Endothelial cell (in vitro differentiated cells): ENCODE measurements around the gene XXYLT1. TPM values are rescaled to one million over a fixed set of nuclear protein-coding genes. Genes with fewer than 3 reads are reported as not detected.
A peak's percentile ranks its signal among the peaks of the same experiment; 100 is the strongest.

Source experiments
- DNase-seq: peaks from one replicate; pipeline ENCODE4 v3.0.0; 2021; ENCODE audit warnings: low spot score
- H3K27ac Mint-ChIP-seq: one replicate; pipeline ENCODE4 v1.8.0; 2021; ENCODE audit warnings: mixed read lengths, inconsistent platforms; ENCODE audit not compliant: unreplicated experiment
- H3K27me3 Mint-ChIP-seq: one replicate; pipeline ENCODE4 v1.8.0; 2021; ENCODE audit warnings: mild to moderate bottlenecking, moderate library complexity, mixed read lengths, inconsistent platforms; ENCODE audit not compliant: unreplicated experiment
- H3K36me3 Mint-ChIP-seq: one replicate; pipeline ENCODE4 v1.8.0; 2021; ENCODE audit warnings: mild to moderate bottlenecking, low read depth, mixed read lengths, inconsistent platforms; ENCODE audit not compliant: unreplicated experiment
- H3K4me1 Mint-ChIP-seq: one replicate; pipeline ENCODE4 v1.8.0; 2021; ENCODE audit warnings: mild to moderate bottlenecking, mixed read lengths, inconsistent platforms; ENCODE audit not compliant: unreplicated experiment
- H3K4me3 Mint-ChIP-seq: one replicate; pipeline ENCODE4 v1.8.0; 2021; ENCODE audit warnings: mild to moderate bottlenecking, mixed read lengths, inconsistent platforms; ENCODE audit not compliant: unreplicated experiment
- H3K9me3 Mint-ChIP-seq: one replicate; pipeline ENCODE4 v1.8.0; 2021; ENCODE audit warnings: mixed read lengths, inconsistent platforms; ENCODE audit not compliant: unreplicated experiment
- total RNA-seq: library from RNA; stranded (reverse); fragmentation: NEBNext Ultra II Directional; extraction: Animal tissue kit (Norgen Biotek cat#: 25700); gene quantifications from one replicate; pipeline ENCODE4 v1.2.1, GENCODE V29; 2021; ENCODE audit not compliant: unreplicated experiment
- TF ChIP-seq, protein P1 (sequence below): fragments of 200-600 bp; sonication (generic); IDR thresholded peaks from one replicate; pipeline ENCODE4 v1.5.0; 2021; ENCODE audit warnings: antibody characterized with exemption; ENCODE audit not compliant: unreplicated experiment

The XXYLT1 gene
- total RNA-seq, 1 donor from 2014 or later: 25.0 TPM

DNA sequence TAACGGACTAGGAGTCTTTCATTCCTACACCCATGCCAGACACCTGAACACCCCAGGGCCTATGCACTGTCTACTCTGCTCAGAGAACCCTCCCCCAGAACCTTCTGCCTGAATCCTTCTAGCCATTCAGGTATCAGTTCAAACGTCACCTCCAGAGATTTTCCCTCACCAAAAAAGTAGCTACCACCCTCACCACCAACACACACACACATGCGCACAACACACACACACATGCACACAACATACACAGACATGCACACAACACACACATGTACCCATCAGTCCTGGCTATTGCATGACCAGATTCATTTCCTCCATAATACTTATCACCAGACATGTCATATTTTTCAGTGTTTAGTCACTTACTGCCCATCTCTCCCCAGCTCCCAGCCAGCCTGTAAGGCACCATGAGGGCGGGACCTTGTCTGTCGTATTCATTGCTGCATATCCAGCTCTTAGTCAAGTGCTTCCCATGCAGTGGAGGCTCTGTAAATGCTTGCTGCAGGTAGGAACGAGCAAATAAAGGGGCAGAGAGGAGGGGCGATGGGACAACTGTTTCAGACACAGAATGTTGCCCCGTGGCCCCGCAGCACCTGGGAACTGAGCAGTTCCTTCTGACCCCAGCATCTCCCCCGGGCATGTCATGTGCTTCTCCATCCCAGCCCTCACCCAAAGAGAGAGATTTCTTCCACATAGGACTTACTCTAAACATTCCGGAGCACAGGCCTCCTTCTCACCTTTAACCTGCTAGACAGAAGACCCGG lies 29.2 kb downstream of the XXYLT1 start:
- Mint-ChIP-seq H3K4me3 (no peak overlapping the region), H3K27ac (no peak overlapping the region), H3K9me3 (no peaks in the 10 kb centered on the region), H3K4me1 (peaks cover 30% of the 10 kb centered on the region), H3K36me3 (peaks cover 17% of the 10 kb centered on the region), H3K27me3 (peaks cover 12% of the 10 kb centered on the region)
- TF ChIP-seq, protein P1, sequence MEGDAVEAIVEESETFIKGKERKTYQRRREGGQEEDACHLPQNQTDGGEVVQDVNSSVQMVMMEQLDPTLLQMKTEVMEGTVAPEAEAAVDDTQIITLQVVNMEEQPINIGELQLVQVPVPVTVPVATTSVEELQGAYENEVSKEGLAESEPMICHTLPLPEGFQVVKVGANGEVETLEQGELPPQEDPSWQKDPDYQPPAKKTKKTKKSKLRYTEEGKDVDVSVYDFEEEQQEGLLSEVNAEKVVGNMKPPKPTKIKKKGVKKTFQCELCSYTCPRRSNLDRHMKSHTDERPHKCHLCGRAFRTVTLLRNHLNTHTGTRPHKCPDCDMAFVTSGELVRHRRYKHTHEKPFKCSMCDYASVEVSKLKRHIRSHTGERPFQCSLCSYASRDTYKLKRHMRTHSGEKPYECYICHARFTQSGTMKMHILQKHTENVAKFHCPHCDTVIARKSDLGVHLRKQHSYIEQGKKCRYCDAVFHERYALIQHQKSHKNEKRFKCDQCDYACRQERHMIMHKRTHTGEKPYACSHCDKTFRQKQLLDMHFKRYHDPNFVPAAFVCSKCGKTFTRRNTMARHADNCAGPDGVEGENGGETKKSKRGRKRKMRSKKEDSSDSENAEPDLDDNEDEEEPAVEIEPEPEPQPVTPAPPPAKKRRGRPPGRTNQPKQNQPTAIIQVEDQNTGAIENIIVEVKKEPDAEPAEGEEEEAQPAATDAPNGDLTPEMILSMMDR: no peak
- no peak for DNase-seq

DNA sequence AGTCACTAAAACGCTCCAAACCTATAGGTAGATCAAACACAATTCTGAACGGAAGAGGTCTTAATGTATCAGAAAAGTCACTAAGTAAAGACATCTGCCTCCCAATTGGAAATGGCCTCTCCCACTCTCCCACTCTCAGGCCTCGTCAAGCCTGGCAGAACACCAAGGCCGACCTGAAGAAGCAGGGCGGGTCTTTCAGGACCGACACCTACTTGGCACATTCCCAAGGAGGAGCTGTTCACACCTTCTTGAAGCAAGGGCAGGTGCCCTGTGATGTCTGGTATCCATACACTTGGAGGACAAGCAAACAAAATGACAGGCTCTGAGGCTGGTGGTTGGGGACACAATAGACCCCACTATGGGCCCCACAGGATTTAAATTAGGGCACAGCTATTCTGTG lies 30.0 kb downstream of the XXYLT1 start:
- H3K27me3 Mint-ChIP-seq: peaks cover 12% of the 10 kb centered on the region
- no peak overlapping the region for H3K4me3 Mint-ChIP-seq
- no peak overlapping the region for H3K27ac Mint-ChIP-seq
- peaks cover 12% of the 10 kb centered on the region for H3K36me3 Mint-ChIP-seq
- TF ChIP-seq, protein P1: no peak
- peaks cover 30% of the 10 kb centered on the region for H3K4me1 Mint-ChIP-seq
- H3K9me3 Mint-ChIP-seq: no peaks in the 10 kb centered on the region
- no peak for DNase-seq

DNA sequence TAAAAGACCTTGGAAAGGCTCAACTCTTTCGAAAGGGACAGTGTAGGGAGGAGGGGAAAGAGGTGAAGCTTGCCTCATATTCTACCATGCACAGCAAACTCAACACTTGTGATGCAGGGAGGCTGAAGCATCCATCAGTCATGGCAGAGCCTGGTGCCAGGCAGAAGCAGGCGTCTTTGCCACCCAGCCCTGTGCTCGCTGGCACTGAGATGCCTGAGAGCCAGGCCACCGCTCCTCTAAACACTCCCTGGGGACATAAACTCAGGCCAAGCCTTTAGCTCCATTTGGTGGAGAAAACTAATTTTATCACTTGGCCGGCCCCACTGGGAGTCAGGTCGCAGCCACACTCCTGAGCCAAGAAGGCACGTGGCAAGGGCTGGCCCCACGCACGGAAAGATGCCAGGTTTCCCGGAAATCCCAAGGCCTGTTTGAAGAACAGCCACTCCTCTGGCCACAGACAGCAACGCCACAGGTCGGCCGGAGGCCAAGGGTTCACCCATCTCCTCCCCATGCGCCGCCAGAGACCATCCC lies 30.7 kb downstream of the XXYLT1 start:
- DNase-seq: no peak
- Mint-ChIP-seq H3K36me3 (peaks cover 13% of the 10 kb centered on the region), H3K4me1 (peaks cover 30% of the 10 kb centered on the region), H3K27me3 (peaks cover 12% of the 10 kb centered on the region), H3K27ac (no peak overlapping the region), H3K9me3 (no peaks in the 10 kb centered on the region), H3K4me3 (no peak overlapping the region)
- TF ChIP-seq, protein P1: no peak

DNA sequence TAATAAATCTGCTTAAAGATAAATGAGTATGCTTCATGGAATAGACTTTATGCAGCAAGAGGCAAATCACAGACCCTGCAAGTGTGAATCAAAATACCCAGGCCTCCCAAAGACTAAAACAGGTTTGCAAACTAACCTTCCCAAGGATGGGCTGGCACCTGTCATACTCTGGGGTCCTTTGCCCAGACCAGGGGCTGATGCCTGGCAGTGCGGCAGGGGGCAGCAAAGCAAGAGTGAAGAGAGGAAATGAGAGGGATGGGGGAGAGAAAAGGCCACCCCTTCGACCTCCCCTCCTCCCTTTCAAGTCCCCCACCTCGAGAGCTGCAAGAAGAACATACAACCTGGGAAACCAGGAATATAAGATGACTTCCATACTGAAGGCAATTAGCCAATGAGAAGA lies 31.8 kb downstream of the XXYLT1 start:
- Mint-ChIP-seq H3K27ac (peak overlapping the region; percentile 24), H3K4me1 (peaks cover 29% of the 10 kb centered on the region), H3K27me3 (peaks cover 11% of the 10 kb centered on the region), H3K9me3 (no peaks in the 10 kb centered on the region), H3K36me3 (peaks cover 13% of the 10 kb centered on the region), H3K4me3 (no peak overlapping the region)
- TF ChIP-seq, protein P1: no peak
- no peak for DNase-seq

DNA sequence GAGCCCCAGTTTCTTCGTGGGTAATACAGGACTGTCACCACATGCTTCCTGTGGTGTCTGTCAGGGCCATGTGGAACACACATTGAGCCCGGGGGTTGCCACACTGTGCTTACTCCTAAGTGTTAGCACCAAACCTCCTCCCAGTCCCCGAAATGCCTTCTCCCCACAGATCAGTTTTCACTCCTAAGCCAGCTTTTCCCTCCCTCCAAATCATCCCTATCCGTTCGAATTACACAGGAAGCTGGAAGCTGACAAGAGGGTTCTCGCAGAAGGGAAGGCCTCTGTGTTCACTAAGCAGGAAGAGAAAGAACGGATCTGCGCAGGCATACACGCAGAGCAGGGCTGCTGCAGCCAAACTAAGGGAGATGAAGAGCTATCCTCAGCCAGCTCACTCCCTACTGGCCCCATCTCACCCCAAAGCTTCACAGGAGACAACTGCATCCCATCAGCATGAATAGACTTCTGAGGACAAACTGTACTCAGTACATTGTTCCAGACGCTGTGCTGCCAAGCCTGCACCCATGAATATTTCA lies 32.3 kb downstream of the XXYLT1 start:
- peak overlapping the region; percentile 22 for H3K27ac Mint-ChIP-seq
- DNase-seq: no peak
- TF ChIP-seq, protein P1: no peak
- no peak overlapping the region for H3K4me3 Mint-ChIP-seq
- no peaks in the 10 kb centered on the region for H3K9me3 Mint-ChIP-seq
- peaks cover 25% of the 10 kb centered on the region for H3K4me1 Mint-ChIP-seq
- H3K36me3 Mint-ChIP-seq: peaks cover 10% of the 10 kb centered on the region
- peaks cover 7% of the 10 kb centered on the region for H3K27me3 Mint-ChIP-seq
